ENCODE data around the gene CDHR4. TPM values are rescaled to one million over a fixed set of nuclear protein-coding genes. Genes with fewer than 3 reads are reported as not detected.
"Not testable (repeated sequence)": the region's sequence is repeated elsewhere in the genome, so short reads cannot be mapped to it uniquely, and the experiment has no call there.

Gene CDHR4
- polyA plus RNA-seq, 1 donor from 2014 or later, result not detected

- H3K36me3 Mint-ChIP-seq, result no peaks in the 10 kb centered on the region
- H3K9me3 Mint-ChIP-seq, result no peaks in the 10 kb centered on the region
- peak overlapping the region in 1 of 4 donors; percentile 20 for H3K4me3 Mint-ChIP-seq
- no peak overlapping the region for H3K27ac Mint-ChIP-seq
- peaks cover 0 to 2% (median 0%) of the 10 kb centered on the region in 3 donors for H3K4me1 Mint-ChIP-seq
- H3K27me3 Mint-ChIP-seq, result no peaks in the 10 kb centered on the region
Measured at GRCh38 chr3:49792371-49793150, 7.1 kb downstream of the CDHR4 start.

DNA sequence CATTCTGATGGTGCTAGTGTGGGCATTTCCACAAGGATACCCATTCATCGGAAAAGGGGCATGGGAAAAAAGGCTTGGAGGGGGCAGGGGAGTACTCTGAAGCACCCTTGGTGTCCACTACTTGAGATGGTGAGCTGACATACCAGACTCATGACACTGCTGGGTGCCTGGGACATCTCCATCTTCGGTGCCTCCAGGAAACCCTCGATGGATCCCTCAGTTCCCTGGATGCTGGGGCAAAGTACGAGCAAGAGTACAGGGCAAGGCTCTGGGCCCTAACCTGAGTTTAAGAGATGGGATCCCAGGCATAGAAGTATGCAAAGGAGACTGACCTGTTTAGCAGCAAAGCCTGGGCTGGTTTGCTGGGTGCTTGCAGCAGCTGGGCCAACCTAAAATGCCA, 8.1 kb downstream of the CDHR4 start:
- no peak overlapping the region for H3K4me3 Mint-ChIP-seq
- no peaks in the 10 kb centered on the region for H3K27me3 Mint-ChIP-seq
- H3K9me3 Mint-ChIP-seq, result no peaks in the 10 kb centered on the region
- H3K36me3 Mint-ChIP-seq, result no peaks in the 10 kb centered on the region
- H3K4me1 Mint-ChIP-seq, result peaks cover 2 to 5% (median 3%) of the 10 kb centered on the region in 3 donors
- H3K27ac Mint-ChIP-seq, result no peak overlapping the region

DNA sequence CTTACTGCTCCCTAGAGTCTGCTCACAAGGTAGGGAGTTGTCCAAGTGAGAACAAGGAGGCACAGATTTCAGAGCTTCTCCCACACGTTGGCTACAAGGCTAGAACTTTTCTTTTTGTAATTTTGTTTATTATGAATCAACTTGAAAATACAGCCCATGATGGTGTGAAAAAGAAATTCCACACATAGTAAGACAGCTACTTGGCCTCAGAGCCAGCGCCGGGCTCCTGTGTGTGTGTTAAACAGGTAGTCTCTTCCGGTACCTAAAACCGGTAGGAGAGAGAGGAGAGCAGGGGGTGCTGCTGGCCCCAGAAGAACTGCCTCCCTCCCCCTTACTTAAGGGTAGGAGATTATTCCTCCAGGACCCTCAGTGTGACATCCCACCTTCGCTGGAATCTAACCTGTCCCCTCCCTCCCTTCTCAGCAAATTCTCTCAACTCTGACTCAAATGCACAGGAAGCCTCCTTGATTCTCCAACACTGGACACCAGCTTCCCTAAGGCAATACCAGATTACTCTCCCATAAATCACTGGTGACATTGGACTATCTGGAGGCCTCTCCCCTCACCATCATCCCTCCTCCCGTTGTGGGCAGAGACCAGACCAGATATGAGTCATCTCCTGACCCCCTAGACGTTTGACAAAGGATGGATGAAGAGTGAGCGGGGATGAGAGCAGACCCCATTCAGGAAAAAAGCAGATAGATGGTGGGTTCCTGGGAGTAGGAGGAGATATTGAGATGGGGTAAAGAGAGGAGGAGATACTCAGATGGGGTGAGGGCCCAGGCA, 8.9 kb downstream of the CDHR4 start:
- Mint-ChIP-seq H3K9me3 (no peaks in the 10 kb centered on the region), H3K36me3 (no peaks in the 10 kb centered on the region), H3K27ac (peak overlapping the region in 2 of 3 donors; percentile 32 to 67), H3K4me3 (no peak overlapping the region), H3K27me3 (no peaks in the 10 kb centered on the region), H3K4me1 (peaks cover 3 to 5% (median 5%) of the 10 kb centered on the region in 3 donors)

- H3K4me3 Mint-ChIP-seq, result peak overlapping the region in 1 of 4 donors; percentile 44
- peak overlapping the region in 2 of 3 donors; percentile 53 to 96 for H3K27ac Mint-ChIP-seq
- peaks cover 3% of the 10 kb centered on the region for H3K36me3 Mint-ChIP-seq
- peaks cover 12 to 15% (median 14%) of the 10 kb centered on the region in 3 donors for H3K4me1 Mint-ChIP-seq
- no peaks in the 10 kb centered on the region for H3K9me3 Mint-ChIP-seq
- no peaks in the 10 kb centered on the region for H3K27me3 Mint-ChIP-seq
Measured at GRCh38 chr3:49788056-49788455, 11.6 kb downstream of the CDHR4 start.

DNA sequence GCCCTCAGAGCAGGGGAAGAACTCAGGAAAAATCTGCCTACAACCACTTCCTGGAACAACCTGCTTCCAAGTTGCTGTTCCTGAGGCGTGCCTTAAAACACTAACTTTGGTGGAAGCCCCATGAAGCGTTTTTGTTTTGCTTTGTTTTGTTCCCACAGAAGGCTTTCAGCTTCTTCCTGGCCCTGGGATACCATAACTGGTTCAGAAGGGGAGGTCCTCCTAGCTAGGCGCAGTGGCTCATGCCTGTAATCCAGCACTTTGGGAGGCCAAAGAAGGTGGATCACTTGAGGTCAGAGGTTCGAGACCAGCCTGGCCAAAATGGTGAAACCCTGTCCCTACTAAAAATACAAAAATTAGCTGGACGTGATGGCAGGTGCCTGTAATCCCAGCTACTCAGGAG, 12.1 kb downstream of the CDHR4 start:
- H3K36me3 Mint-ChIP-seq, result peaks cover 3% of the 10 kb centered on the region
- no peaks in the 10 kb centered on the region for H3K27me3 Mint-ChIP-seq
- H3K4me1 Mint-ChIP-seq, result peaks cover 12 to 15% (median 14%) of the 10 kb centered on the region in 3 donors
- peak overlapping the region in 2 of 4 donors; percentile 87 to 94 for H3K4me3 Mint-ChIP-seq
- H3K9me3 Mint-ChIP-seq, result no peaks in the 10 kb centered on the region
- peak overlapping the region; percentile 96 to 99 (median 98) for H3K27ac Mint-ChIP-seq

DNA sequence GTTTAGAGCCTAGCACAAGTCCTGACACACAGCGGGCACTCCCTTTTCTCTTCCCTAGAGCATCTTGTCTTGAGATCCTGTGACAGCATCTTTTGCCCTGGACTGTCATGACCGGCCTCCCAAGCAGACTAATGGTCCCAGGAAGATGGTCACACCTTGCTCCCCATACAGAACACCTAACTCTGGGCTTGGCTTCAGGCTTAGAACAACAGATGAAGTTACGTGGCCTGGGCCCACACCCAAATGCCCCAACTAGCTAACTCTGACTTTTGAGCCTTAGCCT, 12.6 kb downstream of the CDHR4 start:
- peak overlapping the region; percentile 87 to 97 (median 96) for H3K4me3 Mint-ChIP-seq
- H3K4me1 Mint-ChIP-seq, result peaks cover 14 to 15% (median 14%) of the 10 kb centered on the region in 3 donors
- H3K9me3 Mint-ChIP-seq, result no peaks in the 10 kb centered on the region
- peaks cover 5% of the 10 kb centered on the region for H3K36me3 Mint-ChIP-seq
- H3K27me3 Mint-ChIP-seq, result no peaks in the 10 kb centered on the region
- H3K27ac Mint-ChIP-seq, result peak overlapping the region; percentile 96 to 99 (median 98)

GRCh38 chr3:49786357-49787181, 13.1 kb downstream of the CDHR4 start, which contains the start of gene IP6K1:
TSS of gene IP6K1 (minus strand) at chr3:49786542. CDS start at chr3:49748040, 38,502 bp downstream.
- H3K4me3 Mint-ChIP-seq, result peak within 1 kb of the TSS; percentile 87 to 97 (median 96)
- H3K36me3 Mint-ChIP-seq, result peaks cover 5% of the 10 kb centered on the region
- no peaks in the 10 kb centered on the region for H3K27me3 Mint-ChIP-seq
- H3K4me1 Mint-ChIP-seq, result peaks cover 14 to 15% (median 14%) of the 10 kb centered on the region in 3 donors
- H3K9me3 Mint-ChIP-seq, result no peaks in the 10 kb centered on the region
- peak within 1 kb of the TSS; percentile 96 to 99 (median 98) for H3K27ac Mint-ChIP-seq

DNA sequence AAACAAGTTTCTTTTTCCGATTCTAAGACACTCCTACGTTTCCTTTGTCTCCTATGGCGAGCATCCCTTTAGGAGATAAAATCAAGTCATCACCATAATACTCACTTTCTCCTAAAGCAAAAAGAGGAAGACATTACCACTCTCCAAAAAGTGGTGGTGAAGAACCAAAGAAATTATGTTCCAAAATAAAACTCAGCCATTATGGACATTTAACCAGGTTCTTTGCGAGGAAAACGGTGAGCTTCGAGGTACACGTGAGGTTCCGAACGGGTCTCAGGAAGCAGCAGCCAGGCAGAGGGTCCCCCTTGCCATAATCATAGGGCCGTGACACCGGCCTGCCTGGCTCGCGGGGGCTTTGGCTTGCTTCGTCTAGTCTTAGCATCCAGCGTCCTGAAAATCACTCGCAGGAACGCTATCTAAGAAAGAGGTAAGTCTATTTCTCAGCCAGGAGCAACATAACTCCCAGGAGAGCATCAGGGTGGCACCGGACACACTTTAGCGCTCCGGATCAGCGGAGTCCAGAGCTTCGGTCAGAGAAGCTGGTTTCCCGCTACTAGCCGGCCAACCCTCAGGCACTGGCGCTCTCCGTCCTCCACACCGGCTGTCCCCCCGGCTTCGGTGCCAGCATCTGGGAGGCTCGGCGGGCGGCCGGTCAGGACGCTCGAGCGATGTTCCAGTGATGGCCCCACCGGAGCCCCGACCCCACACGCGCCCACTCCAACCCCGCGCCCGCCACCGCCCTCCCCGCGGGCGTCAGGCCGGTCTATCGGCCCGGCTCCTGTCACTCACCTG, 13.9 kb downstream of the CDHR4 start:
- H3K4me3 Mint-ChIP-seq, result peak overlapping the region; percentile 87 to 97 (median 96)
- H3K27ac Mint-ChIP-seq, result peak overlapping the region; percentile 96 to 99 (median 98)
- H3K36me3 Mint-ChIP-seq, result peaks cover 5% of the 10 kb centered on the region
- H3K4me1 Mint-ChIP-seq, result peaks cover 16 to 22% (median 19%) of the 10 kb centered on the region in 3 donors
- H3K9me3 Mint-ChIP-seq, result no peaks in the 10 kb centered on the region
- no peaks in the 10 kb centered on the region for H3K27me3 Mint-ChIP-seq

- not testable (repeated sequence) for H3K27me3 Mint-ChIP-seq, H3K27ac Mint-ChIP-seq, H3K9me3 Mint-ChIP-seq, H3K4me3 Mint-ChIP-seq, H3K36me3 Mint-ChIP-seq
- H3K4me1 Mint-ChIP-seq, result peaks cover 26 to 32% (median 27%) of the 10 kb centered on the region in 3 donors
Measured at GRCh38 chr3:49782277-49782676, 17.4 kb downstream of the CDHR4 start.

GRCh38 chr3:49781415-49782199, 18.1 kb downstream of the CDHR4 start:
- H3K9me3 Mint-ChIP-seq, result no peaks in the 10 kb centered on the region
- peaks cover 23 to 30% (median 26%) of the 10 kb centered on the region in 3 donors for H3K4me1 Mint-ChIP-seq
- peak overlapping the region in 1 of 4 donors; percentile 6 for H3K4me3 Mint-ChIP-seq
- peaks cover 8% of the 10 kb centered on the region for H3K36me3 Mint-ChIP-seq
- no peaks in the 10 kb centered on the region for H3K27me3 Mint-ChIP-seq
- peak overlapping the region in 1 of 3 donors; percentile 21 for H3K27ac Mint-ChIP-seq

DNA sequence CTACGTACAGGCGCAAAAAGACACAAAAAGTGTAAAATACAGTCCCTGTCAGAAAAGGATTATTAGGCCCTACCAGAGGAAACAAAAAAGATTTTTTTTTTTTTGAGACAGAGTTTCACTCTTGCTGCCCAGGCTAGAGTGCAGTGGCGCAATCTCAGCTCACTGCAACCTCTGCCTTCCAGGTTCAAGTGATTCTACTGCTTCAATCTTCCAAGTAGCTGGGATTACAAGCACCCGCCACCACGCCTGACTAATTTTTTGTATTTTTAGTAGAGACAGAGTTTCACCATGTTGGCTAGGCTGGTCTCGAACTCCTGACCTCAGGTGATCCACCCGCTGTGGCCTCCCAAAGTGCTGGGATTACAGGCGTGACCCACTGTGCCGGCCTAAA, 18.7 kb downstream of the CDHR4 start:
- Mint-ChIP-seq H3K4me3 (peak overlapping the region in 1 of 4 donors; percentile 6), H3K4me1 (peaks cover 23 to 28% (median 26%) of the 10 kb centered on the region in 3 donors)
- not testable (repeated sequence) for H3K27ac Mint-ChIP-seq, H3K9me3 Mint-ChIP-seq, H3K36me3 Mint-ChIP-seq, H3K27me3 Mint-ChIP-seq

DNA sequence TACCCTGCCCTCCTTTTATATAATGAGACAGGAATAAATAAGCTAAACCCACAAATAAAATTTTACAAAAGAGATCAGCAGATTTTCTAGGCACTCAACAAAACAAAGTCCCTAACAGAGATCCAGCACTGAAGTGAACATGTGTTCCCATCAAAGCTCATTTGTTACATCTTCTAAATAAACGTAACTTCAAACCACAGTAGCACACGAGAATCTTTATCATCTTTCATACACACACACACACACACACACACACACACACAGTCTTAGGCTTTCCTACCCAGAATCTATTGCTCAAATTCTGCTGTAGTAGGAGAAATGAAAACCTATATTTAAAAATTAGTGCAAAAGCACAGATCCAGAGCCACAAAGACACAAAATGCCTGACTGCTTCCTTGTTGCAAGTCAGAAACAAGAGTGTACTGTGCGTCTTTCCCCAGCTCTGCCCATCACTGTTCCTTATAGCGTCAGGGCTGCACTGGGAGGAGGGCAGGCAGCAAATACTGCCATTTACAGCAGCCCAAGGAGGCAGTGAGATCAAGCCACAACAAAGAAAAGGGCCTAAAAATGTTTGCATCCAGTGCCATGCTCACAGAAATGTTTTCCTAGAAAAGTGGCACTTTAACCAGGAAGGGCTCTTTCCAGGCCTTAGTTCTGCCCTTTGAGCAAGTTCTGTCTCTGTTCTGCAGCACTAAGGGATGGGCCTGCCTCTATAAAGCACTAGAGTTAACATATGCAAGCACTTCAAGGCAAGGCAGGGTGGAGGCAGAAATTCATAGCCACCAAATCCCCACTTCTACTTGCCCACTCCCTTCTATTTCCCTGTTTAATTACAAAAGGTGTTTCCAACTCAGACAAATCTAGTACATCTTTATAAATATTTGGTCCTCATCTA, 19.3 kb downstream of the CDHR4 start:
- Mint-ChIP-seq H3K27ac (peak overlapping the region in 1 of 3 donors; percentile 78), H3K9me3 (no peaks in the 10 kb centered on the region), H3K27me3 (no peaks in the 10 kb centered on the region), H3K36me3 (peaks cover 5% of the 10 kb centered on the region), H3K4me1 (peaks cover 19 to 23% (median 22%) of the 10 kb centered on the region in 3 donors), H3K4me3 (peak overlapping the region in 1 of 4 donors; percentile 31)

Measured in IgD-negative memory B cell (primary cell).